Esophagus squamous epithelium (tissue), 5 donors: ENCODE data around the gene CNTRL. TPM values are rescaled to one million over a fixed set of nuclear protein-coding genes. Genes with fewer than 3 reads are reported as not detected.
A peak's percentile ranks its signal among the peaks of the same experiment; 100 is the strongest.

Source experiments
- DNase-seq: peaks from one replicate; lab custom pipeline; 2025; lab: John Stamatoyannopoulos, UW
- H3K27ac ChIP-seq, 4 donors: fragments of 200-600 bp; sonication (generic); one replicate each; pipeline ENCODE4 v1.5.1; 2016 to 2019; ENCODE audit warnings: mild to moderate bottlenecking in 1 of 4
- H3K27me3 ChIP-seq, 4 donors: fragments of 200-600 bp; sonication (generic); 1 replicate in 3 of 4; 2 replicates in 1 of 4; pipeline versions ENCODE4 v1.5.1 to v1.6.0; 2017 to 2021; ENCODE audit warnings: antibody characterized with exemption in 1 of 4
- H3K36me3 ChIP-seq, 3 donors: fragments of 200-600 bp; sonication (generic); one replicate each; pipeline ENCODE4 v1.5.1; 2016 to 2019
- H3K4me1 ChIP-seq, 3 donors: fragments of 200-600 bp; sonication (generic); one replicate each; pipeline ENCODE4 v1.5.1; 2017 to 2019
- H3K4me3 ChIP-seq, 4 donors: fragments of 200-600 bp; sonication (generic); 1 replicate in 3 of 4; 2 replicates in 1 of 4; pipeline ENCODE4 v1.5.1; 2016 to 2019; ENCODE audit warnings: mild to moderate bottlenecking in 2 of 4, moderate library complexity in 1 of 4
- H3K9me3 ChIP-seq, 3 donors: fragments of 200-600 bp; sonication (generic); one replicate each; pipeline ENCODE4 v1.5.1; 2016 to 2019
- POLR2A ChIP-seq, 4 donors: fragments of 450-650 bp; IDR thresholded peaks; one replicate each; pipeline ENCODE4 v1.6.1; 2017; ENCODE audit warnings: antibody characterized with exemption in 4 of 4, mild to moderate bottlenecking in 4 of 4, moderate library complexity in 3 of 4
- WGBS, 2 donors: methylation state at CpG; one replicate each; pipeline ENCODE4 v1.1.5; 2018; 5-methylcytosine and 5-hydroxymethylcytosine counted together
- intact Hi-C: fragments of 100-400 bp; cut with DNase I; formaldehyde crosslinking; loops from one replicate; pipeline ENCODE4 v1.15.0; 2022
- total RNA-seq, 4 donors: library from RNA; depleted of rRNA; stranded (reverse); fragments of >200 nt; gene quantifications; one replicate each; pipeline ENCODE4 v1.1.0, GENCODE V29; 2016
- TF ChIP-seq, protein P1 (sequence below), 6 experiments: fragments of 450-650 bp in 4 of 6; fragments of 200-600 bp in 2 of 6; sonication (generic) in 2 of 6; IDR thresholded peaks; one replicate each; pipeline ENCODE4 v1.5.1; 2016 to 2019; ENCODE audit warnings: antibody characterized with exemption in 6 of 6, mild to moderate bottlenecking in 4 of 6, moderate library complexity in 4 of 6
- donor health status: DM: yes; HTN: yes; CAD: no.

CNTRL gene
- total RNA-seq, 4 donors from 2014 or later, result 7.2 to 15.3 (median 8.0) TPM

DNA sequence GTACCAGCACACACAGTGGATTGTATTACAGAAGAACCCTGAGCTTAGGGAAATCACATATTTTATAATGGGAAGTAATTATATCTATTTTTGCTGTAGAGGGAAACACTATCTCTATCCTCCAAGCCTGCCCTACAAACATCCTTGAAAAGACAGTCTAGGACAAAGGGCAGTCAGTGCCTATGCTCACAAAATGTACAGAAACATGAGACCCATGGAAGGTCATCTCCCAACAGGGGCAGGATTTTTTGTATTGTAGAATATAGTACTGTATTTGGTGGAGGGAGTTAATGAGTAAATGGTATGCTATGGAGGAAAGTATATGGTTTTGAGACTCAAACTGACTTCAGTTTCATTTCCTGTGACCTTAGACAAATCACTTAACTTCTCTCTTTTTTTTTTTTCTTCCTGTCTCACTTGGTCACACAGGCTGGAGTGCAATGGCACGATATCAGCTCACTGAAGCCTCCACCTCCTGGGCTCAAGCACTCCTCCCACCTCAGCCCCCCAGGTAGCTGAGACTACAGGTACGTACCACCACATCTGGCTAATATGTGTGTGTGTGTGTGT, 132.7 kb downstream of the CNTRL start:
- H3K36me3 ChIP-seq, result peaks cover 0 to 15% (median 0%) of the 10 kb centered on the region in 3 donors
- H3K4me1 ChIP-seq, result peaks cover 0 to 4% (median under 1%) of the 10 kb centered on the region in 3 donors
- intact Hi-C loops, result no loop called here
- no peaks in the 10 kb centered on the region for H3K27me3 ChIP-seq
- 43 to 78% methylated on average over 1 to 2 of the region's 2 CpGs for WGBS, 2 donors
- no peak for DNase-seq
- no peaks in the 10 kb centered on the region for H3K9me3 ChIP-seq
- H3K4me3 ChIP-seq, result no peak overlapping the region
- H3K27ac ChIP-seq, result no peak overlapping the region
- TF ChIP-seq, protein P1, sequence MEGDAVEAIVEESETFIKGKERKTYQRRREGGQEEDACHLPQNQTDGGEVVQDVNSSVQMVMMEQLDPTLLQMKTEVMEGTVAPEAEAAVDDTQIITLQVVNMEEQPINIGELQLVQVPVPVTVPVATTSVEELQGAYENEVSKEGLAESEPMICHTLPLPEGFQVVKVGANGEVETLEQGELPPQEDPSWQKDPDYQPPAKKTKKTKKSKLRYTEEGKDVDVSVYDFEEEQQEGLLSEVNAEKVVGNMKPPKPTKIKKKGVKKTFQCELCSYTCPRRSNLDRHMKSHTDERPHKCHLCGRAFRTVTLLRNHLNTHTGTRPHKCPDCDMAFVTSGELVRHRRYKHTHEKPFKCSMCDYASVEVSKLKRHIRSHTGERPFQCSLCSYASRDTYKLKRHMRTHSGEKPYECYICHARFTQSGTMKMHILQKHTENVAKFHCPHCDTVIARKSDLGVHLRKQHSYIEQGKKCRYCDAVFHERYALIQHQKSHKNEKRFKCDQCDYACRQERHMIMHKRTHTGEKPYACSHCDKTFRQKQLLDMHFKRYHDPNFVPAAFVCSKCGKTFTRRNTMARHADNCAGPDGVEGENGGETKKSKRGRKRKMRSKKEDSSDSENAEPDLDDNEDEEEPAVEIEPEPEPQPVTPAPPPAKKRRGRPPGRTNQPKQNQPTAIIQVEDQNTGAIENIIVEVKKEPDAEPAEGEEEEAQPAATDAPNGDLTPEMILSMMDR (IDR thresholded peaks at IDR 0.05), result no peak
- no peak for TF ChIP-seq POLR2A (IDR thresholded peaks at IDR 0.05)

DNA sequence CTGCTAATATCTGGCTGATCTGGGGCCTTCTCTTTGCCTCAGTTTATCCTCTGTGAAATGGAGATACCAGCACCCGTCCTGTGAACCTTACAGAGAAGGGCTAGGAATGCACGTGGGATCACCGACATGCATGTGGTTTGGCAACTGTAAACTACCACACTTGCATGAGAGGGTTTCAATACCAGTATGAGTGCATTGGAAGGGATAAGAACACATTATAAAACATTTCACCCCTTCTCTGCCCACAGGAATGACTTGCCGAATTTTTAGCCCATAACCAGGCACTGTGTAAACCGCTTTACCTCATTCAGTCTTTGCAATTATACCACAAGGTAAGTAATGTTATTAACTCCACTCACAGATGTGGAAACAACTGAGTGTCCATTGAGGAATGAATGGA, 135.8 kb downstream of the CNTRL start:
- WGBS, 2 donors, result 89 to 93% methylated on average over 5 of the region's 5 CpGs
- DNase-seq, result no peak
- no peaks in the 10 kb centered on the region for H3K9me3 ChIP-seq
- H3K27ac ChIP-seq, result no peak overlapping the region
- H3K36me3 ChIP-seq, result peaks cover 0 to 15% (median 0%) of the 10 kb centered on the region in 3 donors
- H3K4me3 ChIP-seq, result no peak overlapping the region
- no peak for TF ChIP-seq POLR2A (IDR thresholded peaks at IDR 0.05)
- TF ChIP-seq, protein P1 (IDR thresholded peaks at IDR 0.05), result no peak
- intact Hi-C loops, result loop anchor here (5.0 to 10.0 kb wide), 3 partner anchors 57 to 192 kb away; partner anchors contain the start of gene GSN
- peaks cover 0 to 11% (median 5%) of the 10 kb centered on the region in 3 donors for H3K4me1 ChIP-seq
- H3K27me3 ChIP-seq, result no peaks in the 10 kb centered on the region

DNA sequence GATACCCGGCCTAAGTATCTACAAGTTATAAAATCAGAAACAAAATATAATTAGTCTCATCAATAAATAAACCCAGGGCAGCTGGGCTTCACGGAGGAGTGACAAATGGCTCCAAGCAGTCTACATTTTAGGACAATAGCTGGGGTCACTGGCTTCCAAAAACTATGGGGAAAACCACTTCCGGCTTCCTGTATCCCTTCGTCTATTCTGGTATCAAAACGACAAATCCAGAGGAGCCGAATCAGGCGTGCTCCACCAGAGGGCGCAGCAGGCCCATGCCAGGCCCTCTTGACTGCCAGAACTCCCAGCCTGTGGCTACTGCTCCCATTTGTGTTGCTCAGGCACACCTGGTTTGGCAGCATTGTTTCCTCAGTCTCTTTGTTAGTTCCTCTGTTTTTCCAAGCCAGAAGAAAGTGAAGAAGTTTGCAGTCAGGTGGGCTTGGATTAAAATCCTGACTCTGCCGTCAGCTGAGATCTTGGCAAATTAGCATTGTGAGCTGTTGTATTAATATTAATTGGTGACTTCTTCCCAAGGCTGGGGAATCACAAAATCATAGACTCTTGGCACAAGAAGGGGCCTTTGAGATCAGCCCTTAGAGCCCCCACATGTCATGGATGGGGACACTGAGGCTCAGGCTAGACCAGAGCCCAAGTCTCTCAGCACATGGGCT, 138.5 kb downstream of the CNTRL start:
- intact Hi-C loops, result loop anchor here (5.0 to 10.0 kb wide), 3 partner anchors 54 to 189 kb away; partner anchors contain the start of gene GSN
- H3K4me1 ChIP-seq, result peaks cover 0 to 11% (median 5%) of the 10 kb centered on the region in 3 donors
- no peaks in the 10 kb centered on the region for H3K9me3 ChIP-seq
- peak; percentile 10 for DNase-seq
- TF ChIP-seq, protein P1 (IDR thresholded peaks at IDR 0.05), result peak; percentile 83 to 98 (median 96)
- no peak for TF ChIP-seq POLR2A (IDR thresholded peaks at IDR 0.05)
- no peaks in the 10 kb centered on the region for H3K27me3 ChIP-seq
- H3K36me3 ChIP-seq, result peaks cover 0 to 26% (median 0%) of the 10 kb centered on the region in 3 donors
- H3K4me3 ChIP-seq, result no peak overlapping the region
- 17 to 22% methylated on average over 9 of the region's 9 CpGs for WGBS, 2 donors
- peak overlapping the region; percentile 41 to 74 (median 57) for H3K27ac ChIP-seq

GRCh38 chr9:121214005-121214404, 139.2 kb downstream of the CNTRL start:
- 72 to 75% methylated on average over 2 of the region's 2 CpGs for WGBS, 2 donors
- peaks cover 0 to 24% (median 0%) of the 10 kb centered on the region in 3 donors for H3K36me3 ChIP-seq
- H3K4me3 ChIP-seq, result no peak overlapping the region

More at GRCh38 chr9:121214005-121214404, 139.2 kb downstream of the CNTRL start:
- Histone ChIP-seq H3K27ac (no peak overlapping the region), H3K9me3 (no peaks in the 10 kb centered on the region), H3K4me1 (peaks cover 0 to 11% (median 5%) of the 10 kb centered on the region in 3 donors), H3K27me3 (no peaks in the 10 kb centered on the region)
- TF ChIP-seq, protein P1 (IDR thresholded peaks at IDR 0.05), result no peak
- TF ChIP-seq POLR2A (IDR thresholded peaks at IDR 0.05), result no peak
- intact Hi-C loops, result loop anchor here (5.0 to 10.0 kb wide), 3 partner anchors 53 to 188 kb away; partner anchors contain the start of gene GSN
- DNase-seq, result no peak
